ENCODE measurements around the gene LARP4. TPM values are rescaled to one million over a fixed set of nuclear protein-coding genes. Genes with fewer than 3 reads are reported as not detected.
A peak's percentile ranks its signal among the peaks of the same experiment; 100 is the strongest.

LARP4 gene
- total and polyA plus RNA-seq, 2 of the 4 experiments (the other 2 are of a cell fraction), result 11.3 to 42.5 TPM

- intact Hi-C loops (cut with micrococcal nuclease), result loop anchor here (5.0 kb wide), 1 partner anchor 115 kb away; no protein-coding TSS in a partner anchor
- no peak overlapping the region for H4K91ac ChIP-seq (ENCODE audit: insufficient read depth, low read depth, low read length)
Observed at GRCh38 chr12:50507474-50507838, 106.8 kb downstream of the LARP4 start.

More at GRCh38 chr12:50507474-50507838, 106.8 kb downstream of the LARP4 start:
- POLR2A ChIA-PET (ENCODE audit: unreplicated experiment), result interaction anchor here (0.6 kb wide), 1 partner anchor 257 kb away, joined by 3 read pairs; the partner anchor contains the start of gene ATF1
- no CpG with 5 or more reads among the region's 11 CpGs for WGBS, 2 experiments (ENCODE audit: extremely low coverage in 2 of 2, insufficient read length in 1 of 2)
- Histone ChIP-seq H3K4me3 (ENCODE audit: insufficient read depth, low read depth, low read length) (no peak overlapping the region), H3K27me3 (ENCODE audit: control insufficient read depth, insufficient read depth, low read length) (no peaks in the 10 kb centered on the region), H3K4ac (ENCODE audit: low read depth, low read length) (no peak overlapping the region), H2AK9ac (replicated peaks; ENCODE audit: low read depth, low read length, poor library complexity) (no peak overlapping the region), H3K27ac (ENCODE audit: insufficient read depth, low read length) (no peak overlapping the region), H3K4me1 (ENCODE audit: control insufficient read depth, insufficient read depth, low read length) (peaks cover 2% of the 10 kb centered on the region; the same call in 1 of the 2 replicates), H2BK120ac (ENCODE audit: low read depth, low read length) (no peak overlapping the region), H4K5ac (ENCODE audit: low read depth, low read length) (no peak overlapping the region), H3K4me2 (ENCODE audit: low read depth, low read length) (no peak overlapping the region), H4K8ac (ENCODE audit: low read depth in 2 of 2, low read length in 2 of 2) (no peak overlapping the region), H3K56ac (ENCODE audit: extremely low read depth, insufficient read depth, low read length) (no peak overlapping the region), H3K9ac (ENCODE audit: low read depth, low read length) (no peak overlapping the region), H2BK20ac (ENCODE audit: low read depth, low read length) (no peak overlapping the region), H2AFZ (replicated peaks; ENCODE audit: low read length, poor library complexity) (no peak overlapping the region), H2BK15ac (ENCODE audit: low read depth, low read length) (no peak overlapping the region), H3K9me1 (ENCODE audit: insufficient read depth, low read length) (no peaks in the 10 kb centered on the region), H3K9me3 (ENCODE audit: control insufficient read depth, insufficient read depth, low read length) (no peaks in the 10 kb centered on the region), H3K36me3 (ENCODE audit: control insufficient read depth, insufficient read depth, low read length) (no peaks in the 10 kb centered on the region), H2AK5ac (ENCODE audit: low read depth, low read length) (no peak overlapping the region), H3K23ac (ENCODE audit: low read depth, low read length) (no peak overlapping the region), H2BK5ac (ENCODE audit: low read depth, low read length, poor library complexity, severe bottlenecking) (no peak overlapping the region), H3K18ac (ENCODE audit: low read depth, low read length) (no peak overlapping the region), H3K14ac (replicated peaks; ENCODE audit: low read depth, low read length) (no peak overlapping the region), H4K20me1 (ENCODE audit: insufficient read depth, low read length) (peaks cover 21% of the 10 kb centered on the region), H3K79me1 (ENCODE audit: low read depth in 1 of 2, low read length in 2 of 2) (peaks cover 19 to 54% of the 10 kb centered on the region in 2 experiments)
- CTCF ChIA-PET, result interaction anchor here (1.3 to 1.7 kb wide), 2 partner anchors 38 to 131 kb away, joined by 4 to 5 read pairs; no protein-coding TSS in a partner anchor
- in situ Hi-C loops (cut with MboI; ENCODE audit: low sequenced_read_pairs), result loop anchor here (5.0 to 25.0 kb wide), 2 partner anchors 130 to 855 kb away; no protein-coding TSS in a partner anchor
- DNase-seq, result no peak
- TF ChIP-seq CEBPB (IDR thresholded peaks at IDR 0.05; ENCODE audit: low read depth, low read length), result no peak
- TF ChIP-seq BHLHE40 (IDR thresholded peaks at IDR 0.05; ENCODE audit: low read depth, low read length), result no peak
- no peak for TF ChIP-seq NFE2L2 (IDR thresholded peaks at IDR 0.05; ENCODE audit: low read depth, low read length)
- TF ChIP-seq MAZ (IDR thresholded peaks at IDR 0.05; ENCODE audit: borderline replicate concordance, low read depth, low read length), result no peak
- TF ChIP-seq RCOR1 (IDR thresholded peaks at IDR 0.05; ENCODE audit: insufficient replicate concordance, low read length), result no peak
- no peak for TF ChIP-seq USF2 (IDR thresholded peaks at IDR 0.05; ENCODE audit: low read depth, low read length)
- no peak for TF ChIP-seq RAD21 (IDR thresholded peaks at IDR 0.05; ENCODE audit: low read length)
- no peak for TF ChIP-seq RFX5 (IDR thresholded peaks at IDR 0.05; ENCODE audit: low read depth, low read length)
- TF ChIP-seq SMC3 (IDR thresholded peaks at IDR 0.05; ENCODE audit: low read depth, low read length), result no peak
- dilution Hi-C loops (cut with HindIII; ENCODE audit: low sequenced_read_pairs, unreplicated experiment), result no loop called here
- TSS peak; percentile 12 for BruUV-seq (replicated peaks)
- no peak for ATAC-seq (ENCODE audit: low read depth)

All from IMR-90 (cell line).